HL-60 (cell line): Measurements from ENCODE around the gene TNRC6C.

Experiments used
- CTCF ChIP-seq: IDR thresholded peaks from one replicate; pipeline ENCODE4 v1.5.1; 2011; ENCODE audit warnings: low read length, control low read depth, inconsistent platforms; ENCODE audit not compliant: insufficient read depth
- GABPA ChIP-seq: IDR thresholded peaks from 2 replicates; pipeline ENCODE4 v1.6.1; 2012; ENCODE audit warnings: low read depth
- POLR2AphosphoS5 ChIP-seq: IDR thresholded peaks from 2 replicates; pipeline ENCODE4 v1.6.1; 2012; ENCODE audit warnings: low read depth
- REST ChIP-seq: IDR thresholded peaks from 2 replicates; pipeline ENCODE4 v1.6.1; 2012; ENCODE audit warnings: low read depth; ENCODE audit not compliant: insufficient replicate concordance
- SPI1 ChIP-seq: IDR thresholded peaks from 2 replicates; pipeline ENCODE4 v1.6.1; 2012; ENCODE audit warnings: low read depth, mild to moderate bottlenecking, borderline replicate concordance

- no peak for TF ChIP-seq CTCF
- no peak for TF ChIP-seq REST
- no peak for TF ChIP-seq POLR2AphosphoS5
- TF ChIP-seq SPI1, result no peak
- TF ChIP-seq GABPA, result no peak
Observed at GRCh38 chr17:77919276-77919675, 39.2 kb upstream of the TNRC6C start.
